SKM-1 treated with dmso at 0.1 percent for 144 hours (cell line): Measurements from ENCODE around the gene NODAL.

Source experiments
- DNase-seq: peaks from one replicate; lab custom pipeline; 2025; ENCODE audit not compliant: unreplicated experiment; lab: John Stamatoyannopoulos, UW

The NODAL gene

DNA sequence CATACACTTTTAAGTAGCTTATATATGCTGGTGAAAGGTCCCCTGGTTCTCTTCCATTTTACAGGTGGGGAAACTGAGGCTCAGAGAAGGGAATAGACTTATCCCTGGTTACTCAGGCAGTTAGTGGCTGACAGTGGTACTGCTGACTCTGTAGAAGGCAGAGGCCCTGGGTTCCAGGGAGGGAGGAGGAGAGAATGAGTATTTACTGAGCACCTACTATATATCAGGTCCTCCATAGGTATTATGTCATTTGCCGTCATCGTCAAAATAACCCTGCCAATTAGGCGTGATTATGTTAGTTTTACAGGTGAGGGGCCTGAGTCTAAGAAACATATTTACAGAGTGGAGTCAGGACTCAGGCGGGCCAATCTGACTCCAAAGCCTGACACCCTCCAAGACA lies 23.8 kb upstream of the NODAL start:
- DNase-seq = no peak

DNA sequence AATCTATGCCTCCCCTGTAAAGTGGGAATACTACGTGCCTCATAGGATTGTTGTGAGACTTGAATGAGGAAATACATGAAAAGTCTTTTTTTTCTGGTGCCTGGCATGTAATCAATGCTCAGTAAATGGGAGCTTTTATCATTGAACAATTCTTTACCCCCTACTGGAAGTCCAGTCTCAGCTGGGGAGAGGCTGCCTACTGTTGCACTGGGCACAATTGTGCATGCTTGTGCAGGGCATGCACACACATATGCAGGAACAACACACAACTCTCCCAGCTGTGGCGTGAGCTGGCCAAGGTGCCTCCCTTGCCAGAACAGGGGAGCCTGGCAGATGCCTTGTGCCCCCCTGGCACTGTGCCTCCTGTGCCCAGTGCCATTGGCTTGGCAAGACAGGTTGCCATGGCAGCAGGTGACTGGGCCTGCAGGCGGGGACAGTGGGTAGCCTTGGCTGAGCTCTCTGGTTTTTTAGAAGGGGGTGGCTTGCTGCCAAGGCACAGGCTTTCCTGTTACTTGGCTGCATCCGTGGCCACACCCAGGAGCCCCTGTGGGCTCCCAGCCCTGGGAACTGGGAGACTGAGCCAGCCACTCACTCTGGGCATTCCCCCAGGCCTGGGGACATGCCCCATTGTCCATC lies 21.0 kb upstream of the NODAL start:
- no peak for DNase-seq

GRCh38 chr10:70461397-70462348 lies 20.2 kb upstream of the NODAL start:
- peak; percentile 57 for DNase-seq

- no peak for DNase-seq
Measured at GRCh38 chr10:70459774-70460490, 18.5 kb upstream of the NODAL start.

GRCh38 chr10:70459061-70459773 lies 17.7 kb upstream of the NODAL start:
- DNase-seq = no peak

DNA sequence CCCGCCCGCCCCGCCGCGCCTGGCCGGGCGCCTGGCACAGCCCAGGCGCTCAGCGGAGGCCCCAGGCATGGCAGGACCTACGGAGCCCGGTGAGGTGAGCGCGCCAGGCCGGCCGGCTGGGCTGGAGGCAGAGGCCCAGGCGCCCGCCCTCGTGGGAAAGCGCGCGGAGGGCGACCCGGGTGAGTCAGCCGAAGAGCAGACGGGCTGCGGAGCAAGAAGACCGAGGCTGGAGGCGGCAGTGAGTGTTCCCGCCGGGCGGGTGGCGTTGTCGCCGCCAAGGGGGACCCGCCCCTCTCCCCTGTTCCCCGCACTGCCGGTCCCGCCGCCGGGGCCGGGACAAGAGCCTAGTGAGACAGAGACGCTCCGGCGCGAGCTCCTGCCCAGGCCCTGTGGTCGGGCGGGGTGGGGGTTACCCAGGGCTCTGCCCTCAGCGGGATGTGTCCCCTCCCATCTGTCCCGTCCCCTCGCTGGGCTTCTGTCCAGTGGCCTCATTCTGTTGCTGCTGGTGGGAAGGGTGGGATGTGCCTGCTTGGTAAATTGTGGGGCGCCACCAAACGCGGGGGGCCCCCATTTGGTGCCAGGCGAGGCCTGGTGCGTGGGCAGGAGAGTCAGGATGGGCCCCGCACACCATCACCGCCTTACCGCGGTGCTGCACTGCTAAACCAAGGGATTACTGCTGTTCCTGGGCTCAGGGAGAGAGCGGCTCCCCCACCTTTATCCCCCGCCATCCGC lies 17.0 kb upstream of the NODAL start:
- DNase-seq = no peak

DNA sequence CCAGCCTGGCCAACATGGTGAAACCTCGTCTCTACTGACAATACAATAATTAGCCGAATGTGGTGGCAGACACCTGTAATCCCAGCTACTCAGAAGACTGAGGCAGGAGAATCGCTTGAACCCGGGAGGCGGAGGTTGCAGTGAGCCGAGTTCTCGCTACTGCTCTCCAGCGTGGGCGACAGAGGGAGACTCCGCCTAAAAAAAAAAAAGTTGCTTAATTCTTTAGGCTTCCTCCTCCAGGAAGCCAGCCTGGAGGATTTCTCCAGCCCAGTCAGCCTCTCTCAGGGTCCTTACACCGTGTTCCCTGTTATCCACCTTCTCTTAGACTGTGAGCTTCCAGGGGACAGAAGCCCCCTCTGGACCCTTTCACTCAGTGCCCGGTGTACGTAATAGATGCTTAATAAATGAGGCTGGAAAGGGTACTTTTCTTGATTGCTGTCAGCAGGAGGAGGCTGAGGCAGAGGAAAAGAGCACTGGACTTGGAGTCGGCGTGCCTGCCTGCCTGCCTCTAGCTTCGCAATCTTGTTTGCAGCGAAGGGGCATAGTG lies 16.4 kb upstream of the NODAL start:
- no peak for DNase-seq

GRCh38 chr10:70456164-70456563 lies 14.7 kb upstream of the NODAL start:
- DNase-seq = no peak

- DNase-seq = no peak
Measured at GRCh38 chr10:70455213-70455630, 13.7 kb upstream of the NODAL start.

DNA sequence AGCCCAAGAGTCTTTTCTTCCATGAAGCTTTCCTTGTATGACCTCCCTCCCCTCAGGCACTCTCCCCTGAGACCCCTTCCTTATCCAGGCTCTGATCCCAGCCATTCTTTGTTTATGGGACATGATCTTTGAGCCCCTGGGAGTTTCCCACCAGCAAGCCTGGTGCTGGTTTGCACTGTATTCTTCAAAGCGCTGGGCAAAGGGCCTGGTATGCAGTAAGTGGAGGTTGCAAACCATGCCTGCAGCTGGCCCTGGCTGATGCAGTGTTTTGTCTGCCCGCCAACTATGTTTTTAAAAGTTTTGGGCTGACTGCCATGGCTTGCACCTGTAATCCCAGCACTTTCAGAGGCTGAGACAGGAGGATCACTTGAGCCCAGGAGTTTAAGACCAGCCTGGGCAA lies 6.8 kb upstream of the NODAL start:
- no peak for DNase-seq

DNA sequence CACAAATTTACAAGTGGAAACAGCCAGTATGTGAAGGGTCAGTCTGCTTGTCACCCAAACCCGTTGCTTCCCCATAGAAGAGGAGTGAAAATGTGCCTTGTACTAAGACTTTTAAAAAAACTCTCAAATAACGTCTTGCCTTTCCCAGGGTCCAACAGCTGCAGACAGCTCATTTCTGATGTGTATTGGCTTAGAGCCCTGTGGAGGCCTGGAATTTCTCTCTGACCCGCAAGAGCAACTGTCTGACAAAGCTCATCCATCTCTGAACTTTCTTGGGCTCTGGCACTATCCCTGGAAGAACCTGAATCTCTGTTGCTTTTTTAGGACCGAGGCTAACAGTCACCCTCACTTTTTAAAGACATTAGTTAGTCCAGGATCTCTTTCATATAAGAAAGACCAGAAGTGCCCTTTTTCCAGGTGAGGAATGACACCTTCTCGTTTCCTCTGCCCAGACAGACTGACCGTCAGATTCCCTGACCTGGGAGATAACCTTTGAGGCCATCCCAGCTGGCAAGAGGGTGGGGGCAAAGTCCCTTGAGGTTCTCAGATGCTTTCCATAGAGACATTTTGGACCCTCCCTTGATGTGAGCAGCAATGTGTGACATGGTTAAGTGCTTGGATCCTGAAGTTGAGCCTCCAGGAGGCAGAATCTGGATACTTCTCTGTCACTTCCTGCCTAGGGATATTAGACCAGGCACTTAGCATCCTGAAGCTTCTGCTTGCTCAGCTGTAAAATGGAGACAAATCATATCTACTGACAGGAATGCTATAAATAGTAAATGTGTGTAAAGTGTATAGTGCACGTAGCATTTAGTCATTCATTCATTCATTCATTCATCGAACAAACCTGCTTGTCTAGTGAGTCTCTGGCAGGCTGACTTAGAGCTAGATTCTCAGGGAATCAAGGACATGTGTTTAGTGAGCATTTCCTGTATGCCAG lies 4.5 kb upstream of the NODAL start:
- DNase-seq = no peak

DNA sequence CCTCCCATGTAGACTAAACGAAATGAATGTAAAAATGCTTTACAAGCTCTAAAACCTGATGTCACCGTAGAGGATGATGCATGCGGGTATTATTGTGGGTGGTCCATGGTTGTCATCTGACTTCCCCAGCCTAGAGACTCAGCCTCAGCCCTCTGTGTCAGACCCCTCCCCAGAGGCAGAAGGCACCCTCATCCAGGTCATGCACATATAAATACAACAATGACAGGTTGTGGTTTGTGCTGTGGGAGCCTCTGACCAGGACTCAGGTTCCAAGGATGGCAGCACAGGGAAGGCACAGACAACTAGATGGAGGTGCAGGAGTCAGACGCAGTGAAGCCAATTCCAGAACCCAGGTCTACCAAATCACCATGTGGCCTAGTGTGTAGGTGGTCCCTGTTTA lies 3.3 kb upstream of the NODAL start:
- no peak for DNase-seq

GRCh38 chr10:70442332-70442988 lies 979 bp upstream of the NODAL start:
- DNase-seq = no peak

GRCh38 chr10:70441895-70442309 lies 421 bp upstream of the NODAL start:
- DNase-seq = no peak

DNA sequence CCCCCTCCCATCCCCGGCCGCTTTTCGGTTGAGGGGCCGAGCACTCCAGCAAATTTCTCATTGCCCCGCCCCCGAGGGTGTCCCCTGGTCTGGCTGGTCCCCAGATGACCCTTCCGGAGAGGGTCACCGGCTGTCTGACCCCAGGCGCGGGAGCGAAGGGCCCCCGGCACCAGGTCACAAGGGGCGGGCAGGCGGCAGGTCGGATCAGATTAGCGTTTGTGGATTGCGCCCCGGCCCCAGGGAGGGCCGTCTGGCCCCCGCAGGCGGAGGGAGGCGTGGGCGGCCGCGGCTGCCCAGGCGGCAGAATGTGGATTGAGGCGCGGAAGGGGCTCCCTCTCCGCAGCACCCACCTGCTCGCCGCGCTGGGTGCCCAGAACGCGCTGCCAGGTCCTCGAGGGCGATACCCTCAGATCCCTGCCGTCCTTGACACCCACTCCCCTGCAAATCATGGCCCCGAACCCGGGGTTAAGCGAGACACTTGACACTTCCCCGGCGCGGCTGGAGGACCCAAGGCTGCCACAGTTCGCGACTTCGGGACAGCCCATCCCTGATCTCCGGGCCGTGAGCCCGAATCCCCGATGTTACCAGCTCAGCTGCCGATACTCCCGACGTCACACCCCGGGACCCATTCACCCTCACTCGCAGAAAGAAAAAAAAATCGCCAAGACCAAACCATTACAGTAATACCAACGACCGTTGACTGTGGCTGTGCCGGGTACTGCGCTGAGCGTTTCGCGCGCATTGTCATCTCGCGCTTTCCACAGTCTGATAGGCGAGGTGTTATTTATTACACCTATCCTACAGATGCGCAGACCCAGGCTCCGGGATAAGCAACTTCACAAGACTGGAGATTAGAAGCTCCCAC lies 953 bp downstream of the NODAL start:
- DNase-seq = no peak

GRCh38 chr10:70437721-70438120 lies 3.8 kb downstream of the NODAL start:
- DNase-seq = no peak

DNA sequence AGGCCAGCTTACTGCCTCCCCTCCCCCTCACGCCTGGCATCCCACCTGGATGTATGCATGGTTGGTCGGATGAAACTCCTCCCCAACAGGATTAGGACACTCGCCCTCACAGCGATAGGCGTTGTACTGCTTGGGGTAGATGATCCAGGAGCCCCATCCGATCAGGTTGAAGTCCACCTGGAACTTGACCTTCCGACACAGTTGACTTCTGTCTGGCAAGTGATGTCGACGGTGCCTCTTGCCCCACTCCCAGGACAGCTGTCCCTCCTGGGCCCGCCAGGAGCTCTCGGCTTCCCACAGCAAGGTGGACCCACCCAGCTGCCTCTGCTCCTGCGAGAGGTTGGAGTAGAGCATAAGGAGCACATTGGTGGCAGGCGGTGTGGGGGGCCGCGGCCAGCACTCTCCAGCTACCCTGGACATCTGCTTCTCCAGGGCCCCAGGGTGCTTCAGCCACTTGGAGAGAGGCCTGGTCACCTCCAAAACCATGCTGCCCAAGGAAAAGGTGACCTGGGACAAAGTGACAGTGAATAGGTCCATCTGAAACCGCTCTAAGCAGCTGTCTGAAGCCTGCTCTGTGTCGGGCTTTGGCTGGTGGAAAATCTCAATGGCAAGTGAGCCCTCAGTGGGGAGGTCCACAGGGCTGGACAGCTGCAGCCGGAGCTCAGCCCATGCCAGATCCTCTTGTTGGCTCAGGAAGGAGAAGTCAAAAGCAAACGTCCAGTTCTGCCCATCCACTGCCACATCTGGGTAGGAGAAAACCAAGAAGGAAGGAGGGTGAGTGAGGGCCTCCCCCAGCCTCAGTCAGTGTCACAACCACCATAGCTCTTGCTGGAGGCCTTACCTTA lies 6.0 kb downstream of the NODAL start:
- DNase-seq = no peak
